Measurements from ENCODE around the gene MNX1.

DNA sequence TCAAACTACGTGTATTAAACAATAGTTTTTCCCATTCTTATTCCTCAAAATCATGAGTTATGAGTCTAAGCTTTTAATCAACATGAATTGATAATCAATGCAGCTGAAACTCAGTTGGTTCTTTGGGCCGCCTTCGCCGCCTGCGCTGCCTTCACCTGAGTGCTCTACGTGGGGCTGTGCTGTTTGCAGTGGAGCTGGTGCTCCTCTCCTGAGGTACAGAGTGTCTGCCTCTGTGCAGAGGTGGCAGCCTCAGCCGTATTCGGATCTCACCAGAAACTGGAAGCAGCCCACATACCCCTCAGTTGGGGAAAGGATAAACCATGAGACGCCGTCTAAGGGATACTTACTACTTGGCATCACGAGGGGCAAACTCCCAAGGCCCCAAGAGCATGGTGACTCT is 45.5 kb downstream of the MNX1 start:
- TF ChIP-seq, protein P1, sequence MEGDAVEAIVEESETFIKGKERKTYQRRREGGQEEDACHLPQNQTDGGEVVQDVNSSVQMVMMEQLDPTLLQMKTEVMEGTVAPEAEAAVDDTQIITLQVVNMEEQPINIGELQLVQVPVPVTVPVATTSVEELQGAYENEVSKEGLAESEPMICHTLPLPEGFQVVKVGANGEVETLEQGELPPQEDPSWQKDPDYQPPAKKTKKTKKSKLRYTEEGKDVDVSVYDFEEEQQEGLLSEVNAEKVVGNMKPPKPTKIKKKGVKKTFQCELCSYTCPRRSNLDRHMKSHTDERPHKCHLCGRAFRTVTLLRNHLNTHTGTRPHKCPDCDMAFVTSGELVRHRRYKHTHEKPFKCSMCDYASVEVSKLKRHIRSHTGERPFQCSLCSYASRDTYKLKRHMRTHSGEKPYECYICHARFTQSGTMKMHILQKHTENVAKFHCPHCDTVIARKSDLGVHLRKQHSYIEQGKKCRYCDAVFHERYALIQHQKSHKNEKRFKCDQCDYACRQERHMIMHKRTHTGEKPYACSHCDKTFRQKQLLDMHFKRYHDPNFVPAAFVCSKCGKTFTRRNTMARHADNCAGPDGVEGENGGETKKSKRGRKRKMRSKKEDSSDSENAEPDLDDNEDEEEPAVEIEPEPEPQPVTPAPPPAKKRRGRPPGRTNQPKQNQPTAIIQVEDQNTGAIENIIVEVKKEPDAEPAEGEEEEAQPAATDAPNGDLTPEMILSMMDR (conservative IDR thresholded peaks at IDR 0.05; ENCODE audit: low read length) = no peak
- TF ChIP-seq EZH2phosphoT487 (IDR thresholded peaks at IDR 0.05; ENCODE audit: borderline replicate concordance) = no peak

Measured in Loucy (cell line).